ENCODE measurements around the gene ANKRD42. TPM values are rescaled to one million over a fixed set of nuclear protein-coding genes. Genes with fewer than 3 reads are reported as not detected.
"Not testable (repeated sequence)": the region's sequence is repeated elsewhere in the genome, so short reads cannot be mapped to it uniquely, and the experiment has no call there.

ANKRD42 gene
- total RNA-seq, 4 donors from 2014 or later = 25.8 to 31.3 (median 30.1) TPM

GRCh38 chr11:83200035-83200434 is 6.5 kb downstream of the ANKRD42 start:
- Histone ChIP-seq H3K4me1 (peaks cover 17 to 18% of the 10 kb centered on the region in 2 donors), H3K27ac (no peak overlapping the region), H3K27me3 (no peaks in the 10 kb centered on the region), H3K36me3 (peaks cover 4 to 5% of the 10 kb centered on the region in 2 donors), H3K4me3 (replicated peaks in 1 of 3) (no peak overlapping the region), H3K9me3 (no peaks in the 10 kb centered on the region)
- TF ChIP-seq CTCF (IDR thresholded peaks at IDR 0.05) (no peak), POLR2A (IDR thresholded peaks at IDR 0.05) (no peak)
- no peak for DNase-seq
- intact Hi-C loops (cut with DNase I) = no loop called here
- 97 to 98% methylated on average over 1 of the region's 1 CpG for WGBS, 2 donors

- no peak for DNase-seq
- Histone ChIP-seq H3K4me1 (no peaks in the 10 kb centered on the region), H3K9me3 (no peaks in the 10 kb centered on the region), H3K27me3 (no peaks in the 10 kb centered on the region), H3K27ac (no peak overlapping the region), H3K36me3 (peaks cover 2 to 17% of the 10 kb centered on the region in 2 donors), H3K4me3 (replicated peaks in 1 of 3) (no peak overlapping the region)
- TF ChIP-seq CTCF (IDR thresholded peaks at IDR 0.05) = no peak
- no peak for TF ChIP-seq POLR2A (IDR thresholded peaks at IDR 0.05)
- WGBS, 2 donors = 90 to 95% methylated on average over 3 of the region's 3 CpGs
- intact Hi-C loops (cut with DNase I) = no loop called here
Measured at GRCh38 chr11:83205608-83206185, 12.2 kb downstream of the ANKRD42 start.

GRCh38 chr11:83206221-83206620 is 12.7 kb downstream of the ANKRD42 start:
- TF ChIP-seq CTCF (IDR thresholded peaks at IDR 0.05) = no peak
- no peak for TF ChIP-seq POLR2A (IDR thresholded peaks at IDR 0.05)
- Histone ChIP-seq H3K27me3 (no peaks in the 10 kb centered on the region), H3K27ac (no peak overlapping the region), H3K4me1 (no peaks in the 10 kb centered on the region), H3K36me3 (peaks cover 0 to 20% of the 10 kb centered on the region in 2 donors), H3K4me3 (replicated peaks in 1 of 3) (no peak overlapping the region), H3K9me3 (no peaks in the 10 kb centered on the region)
- 86 to 87% methylated on average over 1 of the region's 1 CpG for WGBS, 2 donors
- intact Hi-C loops (cut with DNase I) = no loop called here
- DNase-seq = no peak

- 65% methylated on average over 4 of the region's 4 CpGs for WGBS, 2 donors
- peaks cover 0 to 21% of the 10 kb centered on the region in 2 donors for H3K36me3 ChIP-seq
- intact Hi-C loops (cut with DNase I); H3K4me3 ChIP-seq (replicated peaks in 1 of 3); H3K4me1 ChIP-seq; H3K27ac ChIP-seq; H3K27me3 ChIP-seq; H3K9me3 ChIP-seq; DNase-seq: not testable (repeated sequence)
Measured at GRCh38 chr11:83206771-83207382, 13.4 kb downstream of the ANKRD42 start.

GRCh38 chr11:83219095-83219494 is 25.6 kb downstream of the ANKRD42 start:
- Histone ChIP-seq H3K36me3 (no peaks in the 10 kb centered on the region), H3K4me3 (replicated peaks in 1 of 3) (no peak overlapping the region), H3K27ac (no peak overlapping the region), H3K27me3 (no peaks in the 10 kb centered on the region), H3K9me3 (no peaks in the 10 kb centered on the region), H3K4me1 (peaks cover 0 to 8% of the 10 kb centered on the region in 2 donors)
- no peak for TF ChIP-seq POLR2A (IDR thresholded peaks at IDR 0.05)
- TF ChIP-seq CTCF (IDR thresholded peaks at IDR 0.05) = no peak
- intact Hi-C loops (cut with DNase I) = no loop called here
- no peak for DNase-seq
- WGBS, 2 donors = 77 to 84% methylated on average over 8 of the region's 8 CpGs

All from thyroid gland (tissue), 4 donors.